ENCODE results near the gene KRTAP20-3.

The KRTAP20-3 gene

GRCh38 chr21:30615199-30615598, 27.5 kb upstream of the KRTAP20-3 start:
- DNase-seq (ENCODE audit: extremely low spot score): no peak
- ChIA-PET POLR2A (no interaction called here), CTCF (no interaction called here)
- no peak for TF ChIP-seq CTCF (IDR thresholded peaks at IDR 0.05; ENCODE audit: control extremely low read depth, extremely low read depth, low read depth, missing control alignments)

DNA sequence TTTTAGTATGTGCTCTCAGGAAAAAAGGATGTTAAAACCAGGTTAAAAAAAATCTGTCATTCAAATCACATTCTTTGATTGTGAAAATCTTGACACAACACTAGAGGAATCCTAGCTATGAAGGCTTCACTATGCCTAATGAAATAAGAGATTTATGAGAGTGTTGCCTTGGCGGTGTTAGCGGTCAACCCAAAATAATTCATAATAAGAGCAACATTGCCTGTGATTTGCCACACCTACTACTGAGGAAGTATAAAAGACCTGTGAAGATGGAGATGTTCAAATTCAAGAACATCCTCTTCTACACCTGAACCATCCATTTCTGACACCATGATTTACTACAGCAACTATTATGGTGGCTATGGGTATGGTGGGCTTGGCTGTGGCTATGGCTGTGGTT, 26.5 kb upstream of the KRTAP20-3 start, which contains the start of gene KRTAP20-1:
Gene KRTAP20-1 (plus strand): TSS at position 301 of the 400 bp plus-strand sequence. CDS start 30 bp downstream, at position 331.
- POLR2A ChIA-PET: no interaction called here
- CTCF ChIA-PET: no interaction called here
- no peak for TF ChIP-seq CTCF (IDR thresholded peaks at IDR 0.05; ENCODE audit: control extremely low read depth, extremely low read depth, low read depth, missing control alignments)
- DNase-seq (ENCODE audit: extremely low spot score): no peak

GRCh38 chr21:30620080-30620479, 22.6 kb upstream of the KRTAP20-3 start:
- no peak for TF ChIP-seq CTCF (IDR thresholded peaks at IDR 0.05; ENCODE audit: control extremely low read depth, extremely low read depth, low read depth, missing control alignments)
- DNase-seq (ENCODE audit: extremely low spot score): no peak
- CTCF ChIA-PET: no interaction called here
- POLR2A ChIA-PET: no interaction called here

DNA sequence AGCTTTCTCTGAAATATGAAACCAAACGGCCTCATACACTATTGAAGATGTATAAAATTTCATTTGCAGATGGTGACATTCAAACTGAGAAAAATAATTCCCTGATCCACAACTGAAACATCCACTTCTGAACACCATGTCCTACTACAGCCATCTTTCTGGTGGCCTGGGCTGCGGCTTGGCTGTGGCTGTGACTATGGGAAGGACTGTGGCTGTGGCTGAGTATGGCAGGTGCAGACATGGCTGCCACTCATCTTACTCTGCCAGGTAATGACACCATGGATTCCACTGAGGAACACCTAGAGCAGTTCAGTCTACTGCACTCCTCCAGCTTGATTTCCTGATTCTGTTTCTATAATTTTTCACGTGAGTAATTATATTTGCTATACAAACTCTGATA, 22.1 kb upstream of the KRTAP20-3 start, which contains the start of gene KRTAP20-4:
Gene KRTAP20-4 (plus strand): TSS at position 106 of the 400 bp plus-strand sequence.
- ChIA-PET POLR2A (no interaction called here), CTCF (no interaction called here)
- no peak for DNase-seq (ENCODE audit: extremely low spot score)
- no peak for TF ChIP-seq CTCF (IDR thresholded peaks at IDR 0.05; ENCODE audit: control extremely low read depth, extremely low read depth, low read depth, missing control alignments)

GRCh38 chr21:30623362-30623761, 19.3 kb upstream of the KRTAP20-3 start:
- no peak for DNase-seq (ENCODE audit: extremely low spot score)
- no peak for TF ChIP-seq CTCF (IDR thresholded peaks at IDR 0.05; ENCODE audit: control extremely low read depth, extremely low read depth, low read depth, missing control alignments)
- CTCF ChIA-PET: interaction anchor here (1.2 kb wide), 1 partner anchor 23 kb away, joined by 3 read pairs; no protein-coding TSS in a partner anchor
- POLR2A ChIA-PET: no interaction called here

DNA sequence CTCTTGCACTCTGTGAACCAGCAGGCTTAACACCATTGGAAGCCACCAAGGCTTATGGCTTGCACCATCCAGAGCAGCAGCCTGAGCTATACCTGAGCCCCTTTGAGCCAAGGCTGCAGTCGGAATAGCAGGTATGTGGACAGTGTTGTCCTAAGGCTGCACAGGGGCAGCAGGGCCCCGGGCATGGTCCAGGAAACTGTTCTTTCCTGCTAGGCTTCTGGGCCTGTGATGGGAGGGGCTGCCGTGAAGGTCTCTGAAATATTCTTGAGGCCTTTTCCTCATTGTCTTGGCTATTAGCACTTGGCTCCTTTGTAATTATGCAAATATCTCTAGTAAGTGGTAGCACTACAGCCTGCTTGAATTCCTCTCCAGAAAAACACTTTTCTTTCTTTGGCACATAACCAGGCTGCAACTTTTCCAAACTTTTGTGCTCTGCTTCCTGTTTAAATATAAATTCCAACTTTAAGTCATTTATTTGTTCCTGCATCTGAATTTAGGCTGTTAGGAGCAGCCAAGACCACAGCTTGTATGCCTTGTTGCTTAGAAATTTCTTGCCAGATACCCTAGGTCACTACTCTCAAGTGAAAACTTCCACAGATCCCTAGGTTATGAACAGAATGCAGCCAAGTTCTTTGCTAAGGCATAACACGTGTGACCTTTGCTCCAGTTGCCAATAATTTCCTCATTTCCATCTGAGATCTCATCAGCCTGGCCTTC, 17.1 kb upstream of the KRTAP20-3 start:
- ChIA-PET CTCF (no interaction called here), POLR2A (no interaction called here)
- DNase-seq (ENCODE audit: extremely low spot score): no peak
- TF ChIP-seq CTCF (IDR thresholded peaks at IDR 0.05; ENCODE audit: control extremely low read depth, extremely low read depth, low read depth, missing control alignments): no peak
